SIG-M5 treated with dmso at 0.1 percent for 504 hours (cell line): ENCODE results near the gene COL5A1.
"Not testable (repeated sequence)": the region's sequence is repeated elsewhere in the genome, so short reads cannot be mapped to it uniquely, and the experiment has no call there.

Source experiments
- DNase-seq: peaks from one replicate; lab custom pipeline; 2025; ENCODE audit not compliant: unreplicated experiment; lab: John Stamatoyannopoulos, UW

Gene COL5A1

DNA sequence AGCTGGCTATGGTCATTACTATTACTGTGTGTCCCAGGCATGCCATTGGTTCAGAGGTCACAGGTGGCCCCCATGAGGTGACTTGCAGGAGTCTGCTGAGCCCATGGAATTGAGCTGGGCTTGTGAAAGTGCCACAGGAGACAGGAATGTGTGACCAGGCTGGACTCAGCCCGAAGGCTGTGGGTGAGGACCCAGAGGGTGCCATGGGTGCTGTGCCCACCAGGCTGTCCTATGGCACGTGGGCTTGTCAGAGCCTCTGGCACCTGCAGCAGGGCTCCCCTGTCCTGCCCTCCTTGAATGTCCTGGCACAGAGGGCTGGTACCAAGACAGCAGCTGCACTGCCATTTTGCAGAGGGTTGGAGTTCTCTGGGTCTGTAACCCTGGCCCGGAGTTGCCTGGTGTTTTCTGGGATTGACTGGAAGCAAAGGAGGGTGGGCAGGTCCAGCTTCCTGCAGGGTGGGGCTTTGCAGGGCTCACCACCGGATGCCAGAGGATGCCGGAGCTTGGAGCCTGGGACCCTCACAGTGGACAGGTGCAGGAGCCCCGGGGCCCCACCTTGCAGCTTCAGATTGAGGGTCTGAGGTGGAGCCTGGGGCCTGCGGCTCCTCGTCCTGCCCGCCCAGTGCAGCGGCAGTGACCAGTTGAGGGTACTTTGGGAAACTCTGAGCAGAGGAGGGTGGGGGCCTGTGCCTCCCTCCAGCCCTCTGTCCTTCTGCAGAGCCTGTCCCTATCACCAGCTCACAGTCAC, 14.2 kb downstream of the COL5A1 start:
- no peak for DNase-seq

DNA sequence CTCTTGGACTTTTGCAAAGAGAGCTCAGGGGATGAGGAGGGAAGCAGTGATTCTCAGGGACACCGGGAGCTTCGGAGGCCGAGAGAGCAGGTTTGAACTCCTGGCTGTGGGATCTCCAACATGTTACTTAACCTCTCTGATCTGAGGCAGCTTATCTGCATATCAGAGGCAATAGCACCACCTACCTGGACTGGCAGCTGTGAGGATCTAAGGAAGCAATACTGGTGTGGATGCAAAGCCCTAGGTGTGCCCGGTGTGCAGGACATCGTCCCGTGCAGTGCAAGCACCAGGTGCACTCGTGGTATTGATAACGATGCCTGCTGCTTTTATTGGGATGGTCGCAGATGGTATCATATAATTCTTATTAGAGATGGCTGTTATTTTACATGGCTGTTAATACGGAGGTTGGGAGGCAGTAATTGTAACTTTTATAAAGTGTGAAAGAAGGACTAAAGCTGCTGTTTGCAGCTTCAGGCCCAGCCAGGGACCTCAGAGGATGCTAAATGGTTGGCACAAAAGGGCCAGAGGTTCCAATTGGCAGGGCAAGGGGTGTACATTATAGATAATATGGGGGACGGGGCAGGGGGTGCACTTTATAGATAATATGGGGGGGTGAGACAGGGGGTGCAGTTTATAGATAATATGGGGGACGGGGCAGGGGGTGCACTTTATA, 14.9 kb downstream of the COL5A1 start:
- DNase-seq = no peak

DNA sequence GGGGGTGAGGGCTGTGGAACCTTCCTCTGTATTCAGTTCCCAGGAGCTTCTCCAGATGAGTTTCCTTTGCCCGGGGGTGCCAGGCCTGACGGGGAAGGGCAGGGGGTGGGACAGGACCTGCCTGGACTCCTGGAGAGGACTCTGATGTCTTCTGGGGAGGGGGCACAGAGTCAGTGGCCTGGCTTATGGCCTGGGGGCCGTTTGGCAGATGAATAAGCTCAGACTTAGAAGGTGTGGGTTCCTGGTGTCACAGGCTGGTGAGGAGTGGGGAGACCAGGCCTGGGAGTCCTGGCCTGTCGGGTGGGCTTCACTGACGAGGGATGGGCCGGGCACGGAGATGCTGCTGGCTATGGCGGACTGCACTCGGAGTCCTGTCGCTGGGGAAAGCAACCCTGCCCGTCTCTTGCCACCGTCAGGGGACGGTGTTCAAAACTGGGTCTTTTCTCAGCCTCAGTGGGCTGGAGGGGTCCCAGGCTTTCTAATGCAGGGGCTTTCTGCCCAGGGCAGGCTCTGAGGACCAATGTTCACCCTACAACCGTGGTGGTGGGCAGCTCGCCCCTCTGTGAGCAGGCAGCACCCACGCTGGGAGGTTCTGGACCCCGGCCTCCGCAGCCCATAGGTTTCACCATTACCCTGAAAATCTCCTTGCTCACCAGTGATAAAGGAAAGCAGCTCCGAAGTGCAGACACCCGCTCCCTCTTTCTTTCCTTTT, 16.2 kb downstream of the COL5A1 start:
- DNase-seq = no peak

DNA sequence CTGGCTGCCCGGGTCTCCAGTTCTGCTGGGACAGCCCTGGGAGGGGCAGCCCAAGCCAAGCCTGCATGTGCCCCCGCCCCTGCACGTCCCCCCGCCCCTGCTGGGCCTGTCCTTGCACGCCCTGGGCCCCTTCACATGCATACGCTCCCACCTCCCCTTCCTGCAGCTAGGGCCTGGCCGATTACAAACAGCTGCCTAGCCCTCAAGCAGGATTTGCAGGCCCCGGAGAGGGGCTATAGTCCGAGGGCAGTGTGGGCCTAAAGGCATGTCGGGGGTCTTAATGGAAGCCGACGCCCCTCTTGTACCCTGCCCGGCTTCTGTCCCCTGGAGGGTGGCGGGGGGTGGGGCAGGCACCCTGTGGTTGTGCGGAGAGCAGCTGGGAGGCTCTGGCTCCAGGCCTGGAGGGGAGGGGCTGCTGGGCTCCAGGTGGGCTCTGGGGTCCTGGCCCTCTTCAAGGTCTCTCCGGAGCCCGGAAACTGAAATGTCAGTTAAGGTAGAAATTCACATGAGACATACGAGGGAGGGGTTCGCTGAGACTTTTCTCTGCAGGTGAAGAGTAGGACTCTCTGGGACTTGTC, 16.9 kb downstream of the COL5A1 start:
- DNase-seq = no peak

DNA sequence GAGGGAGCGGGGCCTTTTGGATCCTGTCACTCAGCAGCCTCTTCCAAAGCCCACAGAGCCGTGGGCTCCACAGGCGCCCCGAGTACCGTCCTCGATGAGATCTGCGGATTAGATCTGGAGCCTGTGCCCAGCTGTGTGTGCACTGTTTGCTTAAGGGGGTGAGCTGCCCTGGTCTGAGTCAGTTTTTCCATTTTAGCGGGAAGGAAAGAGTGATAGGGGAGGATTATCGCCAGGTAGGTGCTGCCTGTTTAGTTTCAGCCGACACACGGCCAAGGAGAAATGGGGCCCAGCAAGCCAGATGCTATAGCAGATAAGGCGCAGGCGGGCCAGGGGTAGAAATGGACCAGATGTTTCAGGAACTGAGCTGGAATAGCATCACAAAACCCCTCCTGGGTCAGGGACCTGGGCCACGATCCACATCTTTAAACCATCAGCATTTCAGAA, 18.1 kb downstream of the COL5A1 start:
- DNase-seq = no peak

DNA sequence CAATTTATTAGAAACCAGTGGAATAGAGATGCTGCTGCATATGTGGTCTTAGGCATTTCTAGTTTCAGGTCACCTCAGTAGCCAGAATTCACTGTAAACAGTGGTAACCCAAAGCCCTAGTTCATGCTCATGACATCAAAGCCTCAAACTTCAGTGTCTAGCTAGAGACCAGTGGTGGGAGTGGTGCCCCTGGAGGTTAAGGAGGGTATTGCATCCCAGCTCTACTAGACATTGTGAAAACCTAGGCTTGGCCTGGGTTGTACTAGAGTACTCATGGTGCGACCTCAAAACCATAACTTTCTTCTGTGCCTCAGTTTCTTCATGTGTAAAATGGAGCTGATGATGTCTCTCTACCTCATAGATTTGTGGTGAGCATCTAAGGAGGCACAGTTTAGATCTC, 18.8 kb downstream of the COL5A1 start:
- no peak for DNase-seq

DNA sequence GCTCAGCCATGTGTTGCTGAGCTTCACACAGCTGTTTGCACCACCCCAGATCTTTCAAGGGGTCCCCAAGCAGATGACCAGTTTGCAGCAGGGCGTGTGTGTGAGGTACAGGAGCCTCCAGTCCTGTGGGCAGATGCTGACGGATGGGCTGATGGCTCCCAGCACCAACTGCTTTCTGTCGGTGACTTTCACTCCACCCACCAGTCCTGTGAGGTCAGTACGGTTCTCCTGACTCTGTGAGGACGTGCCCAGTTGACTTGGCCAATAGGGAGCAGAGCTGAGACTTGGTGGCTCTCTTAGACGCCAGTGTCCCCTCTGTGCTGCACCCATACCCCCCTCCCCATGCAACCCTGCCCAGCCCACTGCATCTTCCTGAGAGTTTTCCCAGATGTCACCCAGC, 19.7 kb downstream of the COL5A1 start:
- DNase-seq = no peak

DNA sequence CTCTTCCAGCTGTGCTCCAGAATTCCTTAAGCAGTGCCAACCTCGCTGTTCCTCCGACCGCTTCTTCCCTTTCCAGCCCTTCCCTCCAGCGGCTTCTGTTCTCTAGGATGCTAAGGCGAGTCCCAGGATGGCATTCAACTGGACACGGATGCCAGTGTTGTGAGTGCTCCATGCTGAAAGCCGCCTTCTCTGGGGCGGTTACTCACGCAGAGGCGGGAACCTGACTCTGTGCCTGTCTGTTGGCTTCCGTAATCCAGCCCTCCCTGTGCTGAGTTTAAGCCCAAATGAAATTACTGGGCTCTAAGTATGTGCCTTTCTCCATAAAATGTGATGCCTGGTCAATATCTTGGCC, 20.2 kb downstream of the COL5A1 start:
- no peak for DNase-seq

DNA sequence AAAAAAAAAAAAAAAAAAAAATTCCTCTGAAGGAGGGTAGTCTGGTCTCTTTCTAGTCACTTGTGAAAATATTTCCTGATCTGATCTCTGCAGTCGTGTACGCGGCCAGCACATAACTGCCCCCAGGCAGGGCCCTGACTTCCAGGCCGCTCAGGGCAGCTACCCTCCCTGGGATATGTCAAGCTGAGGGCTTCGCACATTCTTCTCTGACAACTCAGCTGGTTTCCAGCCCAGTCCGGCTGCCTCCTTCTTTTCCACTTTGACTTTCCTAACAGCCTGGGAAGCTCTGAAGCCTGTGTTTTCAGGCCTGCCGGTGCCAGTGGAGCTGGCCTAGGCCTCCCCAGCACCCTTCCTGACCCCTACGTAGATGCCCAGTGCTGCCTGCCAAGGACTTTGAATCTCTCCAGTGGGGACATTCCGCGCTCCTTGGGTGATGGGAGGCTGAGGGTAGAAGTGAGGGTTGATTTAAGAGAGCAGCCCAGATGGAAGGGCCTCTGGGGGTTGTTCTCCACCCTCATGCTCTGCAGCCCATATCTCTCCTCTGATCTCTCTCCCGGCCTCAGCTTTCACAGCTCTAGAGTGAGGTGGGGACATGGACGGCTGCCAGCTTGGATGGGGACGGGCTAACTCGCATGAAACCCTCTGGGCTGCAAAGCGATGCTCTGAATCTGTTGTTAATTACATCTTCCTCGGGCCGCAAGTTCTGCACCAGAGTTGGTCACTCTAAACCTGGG, 20.7 kb downstream of the COL5A1 start:
- no peak for DNase-seq

DNA sequence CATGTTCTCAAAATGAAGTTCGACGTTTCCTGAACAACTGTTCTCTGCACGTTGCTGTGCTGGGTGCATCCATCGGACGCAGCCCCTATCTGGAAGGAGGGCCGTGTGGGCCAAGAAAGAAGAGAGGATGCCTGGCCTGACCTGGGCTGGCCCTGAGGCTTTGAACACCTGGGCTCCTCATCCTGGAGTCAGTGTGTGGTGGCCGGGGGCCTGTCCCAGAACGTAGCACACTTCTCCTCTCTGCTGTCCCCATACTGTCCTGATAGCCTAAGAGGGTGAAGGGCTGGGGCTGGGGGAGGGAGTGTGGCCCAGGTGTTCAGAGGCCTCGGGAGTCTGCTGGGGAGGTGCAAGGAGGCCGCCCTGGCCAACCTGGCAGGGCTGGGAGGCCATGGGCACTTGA, 21.5 kb downstream of the COL5A1 start:
- DNase-seq = no peak

DNA sequence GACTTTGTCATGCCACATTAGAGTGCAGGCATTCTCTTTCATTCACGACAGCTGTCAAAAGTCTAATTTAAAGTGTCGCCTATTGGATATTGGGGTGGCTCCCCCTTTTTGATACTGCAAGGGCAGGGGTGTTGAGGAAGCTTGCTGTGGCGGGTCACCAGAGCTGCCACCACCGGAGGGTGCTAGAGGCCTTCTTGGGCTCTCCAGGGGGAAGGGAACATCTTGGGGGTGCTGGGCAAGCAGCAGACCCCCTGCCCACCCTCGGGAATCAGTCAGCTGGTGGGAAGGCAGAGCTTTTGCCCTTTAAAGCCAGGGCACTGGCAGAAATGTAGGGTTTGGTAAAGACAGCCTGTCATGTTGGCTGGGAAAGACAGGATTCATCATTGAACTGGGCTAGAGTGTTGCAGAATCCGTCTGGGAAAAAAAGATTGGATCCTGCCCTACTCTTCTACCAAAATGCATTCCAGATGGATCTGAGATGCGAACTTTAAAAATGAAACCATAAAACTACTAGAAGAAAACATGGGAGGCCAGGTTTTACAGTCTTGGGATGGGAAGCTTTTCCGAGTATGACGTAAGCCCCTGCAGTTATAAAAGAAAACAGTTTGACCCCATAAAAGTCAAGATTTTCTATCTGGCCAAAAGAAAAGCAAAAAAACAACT, 22.3 kb downstream of the COL5A1 start:
- no peak for DNase-seq

DNA sequence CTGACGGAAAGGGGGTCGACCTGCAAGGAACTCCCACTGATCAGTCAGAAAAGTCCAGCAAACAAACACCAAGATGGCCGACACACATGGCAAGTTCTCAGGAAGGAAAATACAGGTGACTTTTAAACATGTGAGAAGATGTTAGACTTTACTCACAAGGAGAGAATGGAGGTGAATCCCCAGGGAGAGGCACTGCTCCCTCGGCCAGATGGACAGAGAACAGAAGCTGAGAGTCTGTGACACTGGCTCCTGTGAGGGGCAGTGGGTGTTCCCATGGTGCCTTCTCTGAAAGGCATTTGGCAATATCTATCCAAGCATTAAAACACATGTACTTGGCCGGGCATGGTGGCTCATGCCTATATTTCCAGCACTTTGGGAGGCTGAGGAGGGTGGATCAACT, 22.8 kb downstream of the COL5A1 start:
- no peak for DNase-seq

DNA sequence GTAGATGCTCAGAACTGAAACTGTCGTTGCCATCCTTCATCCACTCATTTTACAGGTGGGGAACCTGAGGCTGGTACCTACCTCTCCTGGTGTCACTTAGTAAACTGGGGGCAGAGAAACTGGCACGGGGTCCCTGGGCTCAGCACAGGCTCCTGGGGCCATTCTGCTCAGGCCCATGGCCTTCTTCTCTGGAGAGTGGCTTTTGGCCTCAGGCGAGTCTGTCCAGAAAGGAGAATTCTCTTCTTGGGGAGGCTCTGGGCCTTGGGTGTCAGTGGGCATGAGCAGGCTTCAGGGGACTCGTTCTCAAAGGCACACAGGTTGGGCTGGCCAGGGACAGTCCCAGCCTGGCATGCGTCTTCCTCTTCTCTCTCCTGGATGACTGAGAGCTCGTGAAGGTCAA, 24.6 kb downstream of the COL5A1 start:
- no peak for DNase-seq

DNA sequence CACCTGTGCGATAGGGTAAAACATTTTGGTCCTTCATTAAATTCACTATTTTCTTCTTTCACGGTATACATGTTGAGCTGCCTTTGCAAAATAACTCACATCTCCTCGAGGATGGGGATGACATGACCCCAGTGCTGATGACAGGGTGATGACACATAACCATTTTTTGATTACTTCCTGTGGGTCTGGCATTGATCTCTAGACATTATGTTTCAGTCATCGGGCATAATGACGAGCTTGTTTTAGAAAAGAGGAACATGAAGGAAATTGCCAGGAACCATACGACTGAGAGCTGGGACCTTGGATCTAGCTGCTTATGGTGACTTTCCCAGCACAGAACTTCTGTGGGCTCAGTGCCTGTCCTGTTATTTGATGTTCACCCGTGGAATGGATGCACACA, 25.2 kb downstream of the COL5A1 start:
- DNase-seq = no peak

DNA sequence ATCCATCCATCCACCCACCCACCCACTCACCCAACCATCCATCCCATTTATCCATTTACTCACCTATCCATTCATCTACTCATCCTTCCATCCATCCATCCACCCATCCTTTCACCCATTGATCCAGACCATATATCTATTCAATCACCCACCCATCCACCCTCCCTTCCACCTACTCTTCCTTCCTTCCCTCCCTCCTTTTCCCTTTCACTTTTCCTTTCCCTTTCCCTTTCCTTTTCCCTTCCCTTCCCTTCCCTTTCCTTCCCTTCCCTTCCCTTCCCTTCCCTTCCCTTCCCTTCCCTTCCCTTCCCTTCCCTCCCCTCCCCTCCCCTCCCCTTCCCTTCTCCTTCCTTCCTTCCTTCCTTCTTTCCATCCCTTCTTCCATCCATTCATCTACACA, 27.4 kb downstream of the COL5A1 start:
- not testable (repeated sequence) for DNase-seq

DNA sequence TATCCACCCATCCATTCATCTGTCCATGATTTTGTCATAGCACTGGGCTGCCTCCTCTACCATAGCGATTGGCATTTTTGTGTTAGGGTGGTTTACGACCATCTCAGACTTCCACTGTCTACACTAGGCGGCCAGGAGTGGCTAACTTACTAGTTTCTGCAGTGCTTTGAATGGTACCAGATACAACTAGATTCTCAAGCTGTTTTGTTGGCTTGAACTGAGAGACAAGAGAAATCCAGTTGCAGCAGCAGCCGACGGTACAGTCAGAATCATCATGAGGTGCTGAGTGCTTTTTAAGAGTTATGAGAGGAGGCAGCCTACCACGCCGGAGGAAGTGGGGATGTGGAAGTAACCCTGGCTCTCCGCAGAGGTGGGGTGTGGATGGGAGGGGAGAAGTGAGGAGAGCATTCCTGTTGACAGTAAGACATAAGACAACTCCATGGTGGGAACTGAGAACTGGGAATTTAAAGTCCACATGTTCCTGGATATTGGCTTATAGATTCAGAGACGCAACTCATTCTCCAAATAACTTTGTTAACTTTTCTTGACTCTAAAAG, 27.9 kb downstream of the COL5A1 start:
- no peak for DNase-seq

DNA sequence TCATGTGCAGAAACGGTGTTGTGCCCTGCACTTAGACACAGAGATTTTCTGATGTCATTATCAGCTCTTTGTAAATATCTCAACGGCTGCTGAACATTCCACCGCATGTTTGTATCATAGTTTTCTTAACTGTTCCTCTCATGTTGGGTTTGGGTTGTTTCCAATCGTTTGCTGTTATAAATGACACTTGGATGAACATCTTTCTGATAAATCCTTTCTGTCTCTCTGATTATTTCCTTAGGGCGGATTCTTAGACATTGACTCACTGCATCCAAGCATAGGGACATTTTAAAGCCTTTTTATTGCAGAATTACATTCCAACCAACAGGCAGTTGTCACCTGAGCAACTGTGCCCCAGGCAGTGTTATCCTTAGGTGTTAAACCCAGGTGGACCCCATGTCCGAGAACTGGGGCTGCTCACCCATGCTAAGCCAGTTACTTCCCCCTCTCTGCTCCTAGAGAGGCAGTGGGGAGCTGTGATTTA, 28.5 kb downstream of the COL5A1 start:
- no peak for DNase-seq

DNA sequence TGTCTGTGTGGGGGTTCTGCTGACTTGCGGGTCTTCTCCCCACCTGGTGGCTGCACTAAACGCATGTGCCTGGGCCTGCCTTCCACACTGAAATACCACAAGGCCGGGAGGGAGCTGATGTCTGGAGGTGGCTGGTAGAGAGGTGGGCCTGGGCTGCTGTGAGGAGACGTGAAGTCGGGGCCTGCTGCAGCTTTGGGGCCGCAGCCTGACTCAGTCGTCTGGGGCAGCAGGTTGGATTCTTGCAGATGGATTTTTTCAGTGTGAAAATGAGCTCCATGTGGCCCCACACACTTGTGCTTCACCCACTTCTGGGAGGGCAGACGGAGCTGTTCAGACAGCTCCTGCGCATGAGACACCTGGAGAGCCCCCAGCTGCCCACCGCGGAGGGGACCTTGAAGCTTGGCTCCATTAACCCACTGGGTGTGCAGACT, 29.3 kb downstream of the COL5A1 start:
- no peak for DNase-seq

DNA sequence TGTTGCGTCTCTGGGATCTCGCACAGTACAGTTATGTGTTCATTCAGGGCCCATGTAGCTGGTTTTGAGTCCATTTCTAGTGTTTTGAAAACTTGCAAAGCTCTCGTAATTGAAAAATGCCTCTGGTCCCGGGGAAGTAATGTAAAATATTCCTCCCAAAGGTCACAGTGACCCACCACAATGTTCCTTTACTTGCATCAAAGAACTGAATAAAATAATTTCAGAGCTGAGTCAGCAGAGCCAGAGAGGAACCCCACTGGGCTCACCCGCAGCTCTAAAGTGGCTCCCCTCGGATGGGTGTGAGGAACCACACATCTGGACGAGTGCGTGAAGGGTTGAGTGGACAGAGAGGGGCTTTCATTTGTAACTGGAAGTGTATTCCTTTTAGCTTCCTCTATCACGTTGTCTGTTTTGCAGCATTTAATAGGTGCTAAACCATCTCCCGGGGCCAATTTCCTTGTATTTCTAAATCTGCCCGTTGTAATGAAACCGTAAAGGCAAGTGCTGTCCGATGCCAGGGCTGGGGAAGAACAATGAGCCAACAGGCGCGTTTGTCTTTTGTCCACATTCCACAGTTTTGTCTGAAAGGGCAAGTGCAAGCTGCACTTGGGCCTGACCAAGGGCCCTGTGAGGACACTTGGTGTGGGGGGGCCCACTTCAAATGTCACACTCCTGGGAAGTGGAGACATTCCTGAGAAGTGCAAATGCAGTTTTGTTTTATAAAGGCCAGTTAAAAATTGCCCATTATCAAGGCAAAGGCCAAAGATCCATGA, 29.9 kb downstream of the COL5A1 start:
- no peak for DNase-seq
